Effector memory CD4-positive, alpha-beta T cell (primary cell): Measurements from ENCODE around the gene DDX39A.
"Not testable (repeated sequence)": the region's sequence is repeated elsewhere in the genome, so short reads cannot be mapped to it uniquely, and the experiment has no call there.

Experiments
- DNase-seq, 3 donors: peaks; one replicate each; pipeline ENCODE4 v3.0.0-alpha.2; 2020
- H3K27ac ChIP-seq: 2 replicates; pipeline ENCODE4 v1.7.0; 2013; ENCODE audit warnings: mild to moderate bottlenecking, low read length, moderate library complexity; ENCODE audit not compliant: insufficient read depth, poor library complexity, severe bottlenecking
- H3K27me3 ChIP-seq: replicated peaks from 2 replicates; pipeline ENCODE4 v1.7.0; 2013; ENCODE audit warnings: mild to moderate bottlenecking, low read length; ENCODE audit not compliant: insufficient read depth, control insufficient read depth, poor library complexity, severe bottlenecking
- H3K36me3 ChIP-seq: 2 replicates; pipeline ENCODE4 v1.7.0; 2013; ENCODE audit warnings: mild to moderate bottlenecking, low read length, moderate library complexity; ENCODE audit not compliant: control insufficient read depth, insufficient read depth
- H3K4me1 ChIP-seq: 2 replicates; pipeline ENCODE4 v1.7.0; 2013; ENCODE audit warnings: low read length, mild to moderate bottlenecking; ENCODE audit not compliant: control insufficient read depth, insufficient read depth, poor library complexity, severe bottlenecking
- H3K4me3 ChIP-seq: 2 replicates; pipeline ENCODE4 v1.7.0; 2013; ENCODE audit warnings: low read length, low read depth, mild to moderate bottlenecking; ENCODE audit not compliant: insufficient read depth, poor library complexity, severe bottlenecking
- H3K9me3 ChIP-seq: 2 replicates; pipeline ENCODE4 v1.7.0; 2013; ENCODE audit warnings: mild to moderate bottlenecking, low read length, moderate library complexity; ENCODE audit not compliant: control insufficient read depth

Gene DDX39A

DNA sequence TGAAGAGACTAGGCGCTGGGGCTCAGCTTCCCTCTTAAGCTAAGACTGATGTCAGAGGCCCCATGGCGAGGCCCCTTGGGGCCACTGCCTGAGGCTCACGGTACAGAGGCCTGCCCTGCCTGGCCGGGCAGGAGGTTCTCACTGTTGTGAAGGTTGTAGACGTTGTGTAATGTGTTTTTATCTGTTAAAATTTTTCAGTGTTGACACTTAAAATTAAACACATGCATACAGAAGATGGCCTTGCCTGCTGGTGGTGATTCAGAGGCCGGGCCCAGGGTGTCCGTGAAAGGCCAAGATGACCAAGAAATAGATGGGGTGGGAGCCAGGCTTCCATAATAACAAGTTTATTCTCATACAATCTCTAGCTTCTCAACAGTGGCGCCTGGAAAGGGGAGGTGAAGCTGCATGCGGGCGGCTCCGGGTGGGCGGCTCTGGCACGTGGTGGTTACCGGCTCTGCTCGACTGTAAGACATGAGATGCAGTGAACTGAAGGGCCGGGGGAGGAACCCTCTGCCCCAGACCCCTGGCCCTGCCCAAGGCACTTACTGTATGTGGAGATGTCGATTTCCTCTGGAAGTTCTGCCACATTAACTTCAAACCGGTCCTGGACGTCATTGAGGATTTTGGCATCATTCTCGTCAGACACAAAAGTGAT is 10.5 kb downstream of the DDX39A start:
- Histone ChIP-seq H3K27me3 (no peaks in the 10 kb centered on the region), H3K36me3 (peaks cover 95% of the 10 kb centered on the region), H3K9me3 (no peaks in the 10 kb centered on the region), H3K4me3 (no peak overlapping the region), H3K27ac (peak overlapping the region; percentile 7), H3K4me1 (peaks cover 32% of the 10 kb centered on the region)
- DNase-seq: no peak

DNA sequence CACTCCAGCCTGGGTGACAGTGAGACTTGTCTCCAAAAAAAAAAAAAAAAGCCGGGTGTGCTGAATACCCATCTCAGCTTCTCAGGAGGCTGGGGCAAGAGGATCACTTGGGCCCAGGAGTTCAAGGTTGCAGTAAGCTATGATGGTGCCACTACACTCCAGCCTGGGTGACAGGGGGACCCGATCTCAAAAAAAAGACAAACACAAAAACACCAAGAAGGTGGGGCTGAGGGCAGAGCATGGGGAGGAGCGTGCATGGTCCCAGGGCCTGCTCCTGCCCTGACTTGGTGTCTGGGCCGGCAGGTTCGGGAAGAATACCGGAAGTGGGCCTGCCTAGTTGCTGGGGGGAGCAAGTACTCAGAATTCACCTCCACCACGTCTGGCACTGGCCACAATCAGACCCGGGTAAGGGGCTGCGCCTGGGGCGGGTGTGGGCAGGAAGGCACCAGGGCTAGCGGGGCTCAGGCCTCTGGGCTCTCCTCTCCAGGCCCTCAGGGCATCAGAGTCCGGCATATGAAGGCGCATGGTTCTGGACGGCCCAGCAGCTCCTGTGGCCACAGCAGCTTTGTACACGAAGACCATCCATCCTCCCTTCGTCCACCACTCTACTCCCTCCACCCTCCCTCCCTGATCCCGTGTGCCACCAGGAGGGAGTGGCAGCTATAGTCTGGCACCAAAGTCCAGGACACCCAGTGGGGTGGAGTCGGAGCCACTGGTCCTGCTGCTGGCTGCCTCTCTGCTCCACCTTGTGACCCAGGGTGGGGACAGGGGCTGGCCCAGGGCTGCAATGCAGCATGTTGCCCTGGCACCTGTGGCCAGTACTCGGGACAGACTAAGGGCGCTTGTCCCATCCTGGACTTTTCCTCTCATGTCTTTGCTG is 11.3 kb downstream of the DDX39A start:
- no peaks in the 10 kb centered on the region for H3K9me3 ChIP-seq
- peaks cover 26% of the 10 kb centered on the region for H3K4me1 ChIP-seq
- no peak for DNase-seq
- H3K27me3 ChIP-seq: no peaks in the 10 kb centered on the region
- peaks cover 91% of the 10 kb centered on the region for H3K36me3 ChIP-seq
- no peak overlapping the region for H3K27ac ChIP-seq
- H3K4me3 ChIP-seq: no peak overlapping the region

DNA sequence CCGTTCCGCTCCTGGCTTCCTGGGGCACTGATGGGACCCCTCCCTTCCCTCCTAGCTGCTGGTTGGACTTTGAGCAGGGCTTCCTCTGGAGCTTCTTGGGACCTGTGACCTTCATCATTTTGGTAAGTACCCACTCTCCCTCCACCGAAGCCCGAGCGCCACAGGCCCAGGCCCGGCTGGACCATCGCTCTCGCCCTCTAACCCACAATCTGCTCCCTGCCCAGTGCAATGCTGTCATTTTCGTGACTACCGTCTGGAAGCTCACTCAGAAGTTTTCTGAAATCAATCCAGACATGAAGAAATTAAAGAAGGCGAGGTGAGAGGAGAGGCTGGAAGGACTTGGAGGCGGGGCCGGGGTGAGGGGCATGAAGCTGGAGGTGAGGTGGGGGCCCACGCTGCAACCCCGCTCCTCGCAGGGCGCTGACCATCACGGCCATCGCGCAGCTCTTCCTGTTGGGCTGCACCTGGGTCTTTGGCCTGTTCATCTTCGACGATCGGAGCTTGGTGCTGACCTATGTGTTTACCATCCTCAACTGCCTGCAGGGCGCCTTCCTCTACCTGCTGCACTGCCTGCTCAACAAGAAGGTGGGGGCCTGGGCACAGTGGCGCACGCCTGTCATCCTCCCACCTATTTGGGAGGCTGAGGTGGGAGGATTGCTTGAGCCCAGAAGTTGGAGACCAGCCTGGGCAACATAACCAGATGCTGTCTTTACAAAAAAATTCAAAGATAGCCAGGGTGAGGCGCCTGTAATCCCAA is 12.3 kb downstream of the DDX39A start:
- no peaks in the 10 kb centered on the region for H3K27me3 ChIP-seq
- H3K27ac ChIP-seq: peak overlapping the region; percentile 44
- no peak for DNase-seq
- H3K4me1 ChIP-seq: peaks cover 19% of the 10 kb centered on the region
- H3K4me3 ChIP-seq: no peak overlapping the region
- H3K9me3 ChIP-seq: no peaks in the 10 kb centered on the region
- H3K36me3 ChIP-seq: peaks cover 88% of the 10 kb centered on the region

GRCh38 chr19:14405758-14406644 is 13.1 kb downstream of the DDX39A start:
- peaks cover 18% of the 10 kb centered on the region for H3K4me1 ChIP-seq
- H3K36me3 ChIP-seq: peaks cover 88% of the 10 kb centered on the region
- H3K4me3 ChIP-seq: no peak overlapping the region
- H3K27ac ChIP-seq: peak overlapping the region; percentile 44
- no peaks in the 10 kb centered on the region for H3K27me3 ChIP-seq
- DNase-seq: peak; percentile 80 to 89 (median 83)
- H3K9me3 ChIP-seq: no peaks in the 10 kb centered on the region

- peaks cover 87% of the 10 kb centered on the region for H3K36me3 ChIP-seq
- peaks cover 12% of the 10 kb centered on the region for H3K4me1 ChIP-seq
- DNase-seq: no peak
- no peaks in the 10 kb centered on the region for H3K27me3 ChIP-seq
- peak overlapping the region; percentile 44 for H3K27ac ChIP-seq
- no peaks in the 10 kb centered on the region for H3K9me3 ChIP-seq
- H3K4me3 ChIP-seq: no peak overlapping the region
These were observed 13.8 kb downstream of the DDX39A start for GRCh38 chr19:14405380-14405757.

DNA sequence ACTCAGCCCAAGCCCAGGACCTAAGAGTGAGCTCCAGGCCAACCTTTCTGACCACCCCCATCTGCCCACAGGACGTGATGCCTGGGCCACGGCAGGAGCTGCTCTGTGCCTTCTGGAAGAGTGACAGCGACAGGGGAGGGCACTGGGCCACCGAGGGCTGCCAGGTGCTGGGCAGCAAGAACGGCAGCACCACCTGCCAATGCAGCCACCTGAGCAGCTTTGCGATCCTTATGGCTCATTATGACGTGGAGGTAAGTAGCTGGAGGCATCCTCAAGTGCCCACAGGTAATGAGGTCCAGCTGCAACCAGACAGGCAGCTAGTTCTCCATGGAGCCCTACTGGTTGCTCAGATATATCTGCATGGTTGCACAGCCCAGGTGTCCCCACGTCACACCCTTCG is 14.8 kb downstream of the DDX39A start:
- H3K4me3 ChIP-seq: no peak overlapping the region
- peaks cover 82% of the 10 kb centered on the region for H3K36me3 ChIP-seq
- no peak for DNase-seq
- no peaks in the 10 kb centered on the region for H3K9me3 ChIP-seq
- H3K4me1 ChIP-seq: peaks cover 2% of the 10 kb centered on the region
- no peaks in the 10 kb centered on the region for H3K27me3 ChIP-seq
- no peak overlapping the region for H3K27ac ChIP-seq

DNA sequence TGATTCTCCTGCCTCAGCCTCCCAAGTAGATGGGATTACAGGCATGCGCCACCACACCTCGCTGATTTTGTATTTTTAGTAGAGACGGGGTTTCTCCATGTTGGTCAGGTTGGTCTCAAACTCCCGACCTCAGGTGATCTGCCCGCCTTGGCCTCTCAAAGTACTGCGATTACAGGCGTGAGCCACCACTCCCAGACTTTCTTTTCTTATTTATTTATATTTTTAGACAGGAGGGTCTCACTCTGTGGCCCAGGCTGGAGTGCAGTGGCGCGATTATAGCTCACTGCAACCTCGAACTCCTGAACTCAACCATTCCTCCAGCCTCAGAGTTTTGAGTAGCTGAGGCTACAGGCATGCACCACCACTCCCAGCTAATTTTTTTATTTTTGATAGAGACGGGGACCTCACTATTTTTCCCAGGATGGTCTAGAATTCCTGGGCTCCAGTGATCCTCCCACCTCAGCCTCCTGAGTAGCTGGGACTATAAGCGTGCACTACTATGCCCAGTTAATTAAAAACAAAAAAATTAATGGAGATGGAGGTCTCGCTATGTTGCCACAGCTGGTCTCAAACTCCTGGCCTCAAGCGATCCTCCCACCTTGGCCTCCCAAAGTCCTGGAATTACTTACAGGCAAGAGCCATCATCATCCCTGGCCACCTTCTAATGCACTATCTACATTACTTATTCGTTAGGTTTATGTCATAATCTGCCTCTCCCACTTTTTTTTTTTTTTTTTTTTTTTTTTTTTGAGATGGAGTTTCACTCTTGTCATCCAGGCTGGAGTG is 15.8 kb downstream of the DDX39A start:
- not testable (repeated sequence) for DNase-seq, H3K9me3 ChIP-seq, H3K27me3 ChIP-seq, H3K4me1 ChIP-seq, H3K4me3 ChIP-seq, H3K27ac ChIP-seq
- peaks cover 79% of the 10 kb centered on the region for H3K36me3 ChIP-seq

DNA sequence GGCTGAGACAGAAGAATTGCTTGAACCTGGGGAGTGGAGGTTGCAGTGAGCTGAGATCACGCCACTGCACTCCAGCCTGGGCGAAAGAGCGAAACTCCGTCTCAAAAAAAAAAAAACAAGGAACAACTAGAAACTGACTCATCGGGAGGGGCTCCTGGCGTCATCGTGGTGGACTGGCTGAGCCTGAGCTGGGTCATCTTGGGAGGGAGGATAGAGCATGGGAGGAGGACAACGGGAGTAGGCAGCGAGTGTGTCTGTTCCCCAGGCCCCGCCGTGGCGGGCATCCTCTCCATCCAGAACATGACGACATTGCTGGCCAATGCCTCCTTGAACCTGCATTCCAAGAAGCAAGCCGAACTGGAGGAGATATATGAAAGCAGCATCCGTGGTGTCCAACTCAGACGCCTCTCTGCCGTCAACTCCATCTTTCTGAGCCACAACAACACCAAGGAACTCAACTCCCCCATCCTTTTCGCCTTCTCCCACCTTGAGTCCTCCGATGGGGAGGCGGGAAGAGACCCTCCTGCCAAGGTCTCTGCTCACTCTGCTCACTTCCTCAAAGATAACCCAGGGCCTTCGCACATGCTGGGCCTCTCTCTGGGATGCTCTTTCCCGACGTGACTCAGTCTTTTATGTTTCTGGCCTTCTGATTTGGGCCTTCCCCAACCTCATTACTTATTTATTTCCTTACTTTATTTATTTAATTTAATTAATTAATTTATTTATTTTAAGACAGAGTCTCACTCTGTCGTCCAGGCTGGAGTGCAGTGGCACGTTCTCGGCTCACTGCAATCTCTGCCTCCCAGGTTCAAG is 16.6 kb downstream of the DDX39A start:
- Histone ChIP-seq H3K9me3 (no peaks in the 10 kb centered on the region), H3K36me3 (peaks cover 76% of the 10 kb centered on the region), H3K27me3 (no peaks in the 10 kb centered on the region), H3K4me3 (no peak overlapping the region), H3K4me1 (no peaks in the 10 kb centered on the region), H3K27ac (no peak overlapping the region)
- no peak for DNase-seq
